Endodermal cell (in vitro differentiated cells): ENCODE measurements around the gene RAB3C. TPM values are rescaled to one million over a fixed set of nuclear protein-coding genes. Genes with fewer than 3 reads are reported as not detected.

Source experiments
- DNase-seq: peaks from one replicate; pipeline ENCODE4 v3.0.0-alpha.2; 2017
- H3K27ac ChIP-seq: 2 replicates; pipeline ENCODE4 v1.5.1; 2013; ENCODE audit warnings: mild to moderate bottlenecking, low read depth, low read length, moderate library complexity
- H3K27me3 ChIP-seq: 2 replicates; pipeline ENCODE4 v1.6.1; 2013; ENCODE audit warnings: mild to moderate bottlenecking, low read length, moderate library complexity; ENCODE audit not compliant: insufficient read depth, control insufficient read depth, poor library complexity, severe bottlenecking
- H3K36me3 ChIP-seq: 2 replicates; pipeline ENCODE4 v1.7.0; 2013; ENCODE audit warnings: mild to moderate bottlenecking, low read length, moderate library complexity; ENCODE audit not compliant: control insufficient read depth, insufficient read depth
- H3K4me1 ChIP-seq: one replicate; pipeline ENCODE4 v1.7.0; 2013; ENCODE audit warnings: low read length; ENCODE audit not compliant: control insufficient read depth, insufficient read depth
- H3K4me3 ChIP-seq: 2 replicates; pipeline ENCODE4 v1.5.1; 2013; ENCODE audit warnings: mild to moderate bottlenecking, low read length, moderate library complexity
- H3K9ac ChIP-seq: 2 replicates; pipeline ENCODE4 v1.6.1; 2013; ENCODE audit warnings: mild to moderate bottlenecking, low read length, moderate library complexity; ENCODE audit not compliant: poor library complexity, severe bottlenecking; ENCODE audit errors: extremely low read depth
- H3K9me3 ChIP-seq: 2 replicates; pipeline ENCODE4 v1.6.1; 2013; ENCODE audit warnings: mild to moderate bottlenecking, low read length, moderate library complexity; ENCODE audit not compliant: control insufficient read depth
- H3K27ac Mint-ChIP-seq: 2 replicates; pipeline ENCODE4 v1.8.0; 2020; ENCODE audit warnings: mixed read lengths
- H3K27me3 Mint-ChIP-seq: 2 replicates; pipeline ENCODE4 v1.8.0; 2021; ENCODE audit warnings: mild to moderate bottlenecking, mixed read lengths; ENCODE audit not compliant: insufficient read depth
- H3K36me3 Mint-ChIP-seq: 2 replicates; pipeline ENCODE4 v1.8.0; 2020; ENCODE audit warnings: low read depth, mixed read lengths
- H3K4me1 Mint-ChIP-seq: 2 replicates; pipeline ENCODE4 v1.8.0; 2020; ENCODE audit warnings: mixed read lengths
- H3K4me3 Mint-ChIP-seq: 2 replicates; pipeline ENCODE4 v1.8.0; 2020; ENCODE audit warnings: mild to moderate bottlenecking, moderate library complexity, mixed read lengths
- H3K9me3 Mint-ChIP-seq: 2 replicates; pipeline ENCODE4 v1.8.0; 2020; ENCODE audit warnings: mild to moderate bottlenecking, mixed read lengths
- WGBS, 2 experiments: methylation state at CpG; one replicate each; pipeline versions ENCODE4 v1.1.5 to v1.1.7; 2013; ENCODE audit warnings: missing lambda C conversion rate in 2 of 2, mixed read lengths in 1 of 2; ENCODE audit not compliant: insufficient coverage in 1 of 2, insufficient read length in 1 of 2; 5-methylcytosine and 5-hydroxymethylcytosine counted together
- total RNA-seq, 2 donors: library from RNA; stranded (reverse); fragmentation: NEBNext Ultra II Directional in 1 of 2; extraction: Animal tissue kit (Norgen Biotek cat#: 25700) in 1 of 2; gene quantifications; 2 replicates in 1 of 2; 3 replicates in 1 of 2; pipeline ENCODE4 v1.2.1, GENCODE V29; 2021
- TF ChIP-seq, protein P1 (sequence below): fragments of 200-600 bp; sonication (generic); conservative IDR thresholded peaks from 2 replicates; pipeline ENCODE4 v1.5.0; 2021; ENCODE audit warnings: antibody characterized with exemption, mild to moderate bottlenecking

RAB3C gene
- total RNA-seq, 2 donors from 2014 or later, result 5.8 to 15.1 TPM

DNA sequence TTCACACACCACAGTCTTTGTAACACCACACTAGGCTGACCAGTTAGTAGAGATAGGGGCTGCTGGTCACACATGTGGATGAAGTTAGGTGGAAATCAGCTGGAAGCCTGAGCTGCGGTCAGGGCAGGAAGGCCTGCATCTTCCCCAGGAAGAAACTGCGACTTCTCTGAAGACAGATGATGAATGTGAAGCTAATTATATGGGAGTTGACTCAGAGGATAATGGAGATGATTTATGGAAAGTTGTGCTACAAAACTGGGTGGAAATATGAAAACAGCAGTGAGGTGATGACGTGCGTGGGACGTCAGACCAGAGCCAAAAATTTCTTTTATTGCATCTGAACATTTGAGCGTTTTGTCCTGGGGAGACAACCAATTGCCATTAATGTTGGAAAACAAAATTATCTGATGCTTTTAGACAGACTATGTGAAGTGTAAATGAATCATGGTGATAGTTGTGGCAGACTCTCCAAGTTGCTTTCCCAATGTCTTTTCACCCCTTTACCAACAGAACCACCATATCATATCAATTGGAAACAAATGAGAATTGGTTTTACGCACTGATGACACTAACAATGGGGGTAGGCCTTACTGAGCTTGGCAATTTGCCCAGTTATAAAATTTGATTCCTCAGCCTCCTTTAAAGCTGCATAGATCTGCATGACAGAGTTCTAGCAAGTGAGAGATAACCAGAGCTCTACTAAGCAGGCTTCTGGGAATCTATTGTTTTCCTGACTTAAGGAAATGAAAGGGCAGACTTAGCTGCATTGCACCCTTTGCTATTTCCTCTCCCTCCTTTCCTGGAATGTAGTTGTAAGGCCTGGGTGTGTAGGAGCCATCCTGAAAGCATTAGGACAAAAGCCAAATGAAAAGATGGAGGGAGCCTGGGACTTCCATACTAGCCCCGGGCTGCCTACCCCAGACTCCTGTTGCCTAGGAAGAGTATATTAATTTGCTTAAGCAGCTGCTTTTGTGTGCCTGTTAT lies 84.0 kb downstream of the RAB3C start:
- Histone ChIP-seq H3K4me3 (peak overlapping the region; percentile 5), H3K36me3 (no peaks in the 10 kb centered on the region), H3K4me1 (peaks cover 5% of the 10 kb centered on the region), H3K27me3 (no peaks in the 10 kb centered on the region), H3K27ac (peak overlapping the region; percentile 25), H3K9me3 (no peaks in the 10 kb centered on the region), H3K9ac (no peak overlapping the region)
- 83 to 94% methylated on average over 8 of the region's 8 CpGs for WGBS, 2 experiments
- Mint-ChIP-seq H3K27me3 (no peaks in the 10 kb centered on the region), H3K9me3 (no peaks in the 10 kb centered on the region), H3K27ac (peak overlapping the region; percentile 52), H3K36me3 (no peaks in the 10 kb centered on the region), H3K4me3 (no peak overlapping the region), H3K4me1 (peaks cover 11% of the 10 kb centered on the region)
- TF ChIP-seq, protein P1, sequence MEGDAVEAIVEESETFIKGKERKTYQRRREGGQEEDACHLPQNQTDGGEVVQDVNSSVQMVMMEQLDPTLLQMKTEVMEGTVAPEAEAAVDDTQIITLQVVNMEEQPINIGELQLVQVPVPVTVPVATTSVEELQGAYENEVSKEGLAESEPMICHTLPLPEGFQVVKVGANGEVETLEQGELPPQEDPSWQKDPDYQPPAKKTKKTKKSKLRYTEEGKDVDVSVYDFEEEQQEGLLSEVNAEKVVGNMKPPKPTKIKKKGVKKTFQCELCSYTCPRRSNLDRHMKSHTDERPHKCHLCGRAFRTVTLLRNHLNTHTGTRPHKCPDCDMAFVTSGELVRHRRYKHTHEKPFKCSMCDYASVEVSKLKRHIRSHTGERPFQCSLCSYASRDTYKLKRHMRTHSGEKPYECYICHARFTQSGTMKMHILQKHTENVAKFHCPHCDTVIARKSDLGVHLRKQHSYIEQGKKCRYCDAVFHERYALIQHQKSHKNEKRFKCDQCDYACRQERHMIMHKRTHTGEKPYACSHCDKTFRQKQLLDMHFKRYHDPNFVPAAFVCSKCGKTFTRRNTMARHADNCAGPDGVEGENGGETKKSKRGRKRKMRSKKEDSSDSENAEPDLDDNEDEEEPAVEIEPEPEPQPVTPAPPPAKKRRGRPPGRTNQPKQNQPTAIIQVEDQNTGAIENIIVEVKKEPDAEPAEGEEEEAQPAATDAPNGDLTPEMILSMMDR, result no peak
- DNase-seq, result no peak

DNA sequence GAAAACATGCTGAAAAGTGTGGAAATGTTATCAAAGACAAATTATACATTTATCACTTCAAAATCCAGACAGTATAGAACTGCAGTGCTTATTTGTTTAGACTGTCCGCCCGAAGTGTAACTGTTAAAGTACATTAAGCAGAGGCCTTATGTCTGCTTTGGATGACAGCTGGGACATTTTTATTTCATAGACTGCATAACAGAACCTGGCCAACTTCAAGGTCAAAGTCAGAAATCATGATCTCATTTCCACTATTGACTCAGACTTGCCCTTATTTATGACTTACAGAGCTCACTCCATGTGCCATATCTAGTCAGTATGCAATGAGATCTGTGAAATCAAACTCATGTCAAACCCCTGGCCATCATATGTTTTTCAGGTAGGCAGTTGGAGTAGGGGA lies 87.7 kb downstream of the RAB3C start:
- no peak overlapping the region for H3K4me3 ChIP-seq
- no peaks in the 10 kb centered on the region for H3K9me3 ChIP-seq
- H3K9ac ChIP-seq, result no peak overlapping the region
- WGBS, 2 experiments, result 68 to 70% methylated on average over 2 of the region's 2 CpGs
- no peaks in the 10 kb centered on the region for H3K36me3 Mint-ChIP-seq
- H3K4me1 Mint-ChIP-seq, result peaks cover 15% of the 10 kb centered on the region
- H3K4me1 ChIP-seq, result peaks cover 5% of the 10 kb centered on the region
- no peaks in the 10 kb centered on the region for H3K36me3 ChIP-seq
- H3K4me3 Mint-ChIP-seq, result no peak overlapping the region
- H3K27ac ChIP-seq, result no peak overlapping the region
- H3K27me3 ChIP-seq, result no peaks in the 10 kb centered on the region
- TF ChIP-seq, protein P1, result no peak
- no peak overlapping the region for H3K27ac Mint-ChIP-seq
- H3K9me3 Mint-ChIP-seq, result no peaks in the 10 kb centered on the region
- no peaks in the 10 kb centered on the region for H3K27me3 Mint-ChIP-seq
- no peak for DNase-seq

DNA sequence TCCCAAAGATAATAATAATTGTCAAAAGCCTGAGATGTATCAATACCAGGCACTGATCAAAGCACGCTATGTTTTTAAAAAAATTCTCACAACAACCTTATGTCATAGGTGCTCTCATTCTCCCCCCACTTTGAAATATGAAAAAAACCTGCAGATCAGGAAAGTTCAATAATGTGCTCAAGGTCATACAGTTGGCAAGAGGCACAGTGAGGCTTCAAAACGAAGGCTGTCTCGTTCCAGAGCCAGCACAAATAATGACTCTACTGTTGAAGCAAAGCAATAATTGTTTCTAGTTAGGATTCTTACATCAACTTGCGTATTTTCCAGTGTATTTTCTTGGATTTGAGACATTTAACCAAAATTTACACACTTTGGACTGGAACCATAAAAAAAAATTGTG lies 88.3 kb downstream of the RAB3C start:
- Histone ChIP-seq H3K36me3 (no peaks in the 10 kb centered on the region), H3K9ac (no peak overlapping the region), H3K9me3 (no peaks in the 10 kb centered on the region), H3K27me3 (no peaks in the 10 kb centered on the region), H3K27ac (no peak overlapping the region), H3K4me1 (peaks cover 5% of the 10 kb centered on the region), H3K4me3 (no peak overlapping the region)
- Mint-ChIP-seq H3K27ac (no peak overlapping the region), H3K27me3 (no peaks in the 10 kb centered on the region), H3K4me1 (peaks cover 15% of the 10 kb centered on the region), H3K4me3 (no peak overlapping the region), H3K9me3 (no peaks in the 10 kb centered on the region), H3K36me3 (no peaks in the 10 kb centered on the region)
- 87 to 100% methylated on average over 3 to 4 of the region's 4 CpGs for WGBS, 2 experiments
- DNase-seq, result no peak
- TF ChIP-seq, protein P1, result no peak
